OCI-LY3 (cell line): Measurements from ENCODE around the gene CDK7.

ENCODE experiments used
- H2AFZ ChIP-seq: fragments of 200-600, 300-600 bp; shearing (Covaris generic); 2 replicates; pipeline ENCODE4 v1.6.0; 2014; ENCODE audit warnings: antibody characterized with exemption, low read depth, low read length
- H3K27ac ChIP-seq: fragments of 200-600, 300-600 bp; sonication (generic); 2 replicates; pipeline ENCODE4 v1.5.1; 2014; ENCODE audit warnings: mild to moderate bottlenecking, low read length, moderate library complexity, mixed read lengths
- H3K27me3 ChIP-seq: fragments of 200-600, 300-600 bp; sonication (generic); 2 replicates; pipeline ENCODE4 v1.6.1; 2014; ENCODE audit warnings: low read depth, low read length, mixed read lengths
- H3K36me3 ChIP-seq: fragments of 200-600, 300-600 bp; sonication (generic); replicated peaks from 2 replicates; pipeline ENCODE3; 2014; ENCODE audit warnings: low read depth, low read length, mixed read lengths
- H3K4me1 ChIP-seq: fragments of 300-600, 200-600 bp; sonication (generic); 2 replicates; pipeline ENCODE4 v1.6.1; 2014; ENCODE audit warnings: low read length, mixed read lengths
- H3K4me2 ChIP-seq: fragments of 200-600, 300-600 bp; sonication (generic); 2 replicates; pipeline ENCODE4 v1.6.1; 2014; ENCODE audit warnings: low read length, mixed read lengths
- H3K4me3 ChIP-seq: fragments of 300-600, 200-600 bp; sonication (generic); 2 replicates; pipeline ENCODE4 v1.5.1; 2014; ENCODE audit warnings: antibody characterized with exemption, mild to moderate bottlenecking, low read length, moderate library complexity
- H3K79me2 ChIP-seq: fragments of 300-600, 200-600 bp; shearing (Covaris generic); 2 replicates; pipeline ENCODE4 v1.6.1; 2014; ENCODE audit warnings: mild to moderate bottlenecking, low read length, mixed read lengths
- H3K9ac ChIP-seq: fragments of 300-600, 200-600 bp; shearing (Covaris generic); 2 replicates; pipeline ENCODE4 v1.6.0; 2014; ENCODE audit warnings: mild to moderate bottlenecking, low read length, moderate library complexity
- H3K9me3 ChIP-seq: fragments of 200-600, 300-600 bp; shearing (Covaris generic); 2 replicates; pipeline ENCODE4 v1.6.1; 2014; ENCODE audit warnings: low read length, mixed read lengths; ENCODE audit not compliant: insufficient read depth
- H4K20me1 ChIP-seq: fragments of 200-600, 300-600 bp; sonication (generic); 2 replicates; pipeline ENCODE4 v1.6.1; 2016; ENCODE audit warnings: low read length, mixed read lengths; ENCODE audit not compliant: insufficient read depth
- CTCF ChIP-seq: fragments of 200-600, 300-600 bp; sonication (generic); IDR thresholded peaks from 2 replicates; pipeline ENCODE4 v1.5.1; 2014; ENCODE audit warnings: antibody characterized with exemption, low read length, low read depth
- EZH2phosphoT487 ChIP-seq: fragments of 200-600 bp; shearing (Covaris generic); IDR thresholded peaks from 2 replicates; pipeline ENCODE4 v1.6.1; 2018; ENCODE audit warnings: antibody characterized with exemption, mixed run types, low read depth

CDK7 gene

GRCh38 chr5:69288688-69289087, 54.0 kb downstream of the CDK7 start:
- Histone ChIP-seq H3K4me3 (no peak overlapping the region), H3K79me2 (no peaks in the 10 kb centered on the region), H3K27me3 (no peaks in the 10 kb centered on the region), H2AFZ (no peak overlapping the region), H3K27ac (no peak overlapping the region), H3K9me3 (no peaks in the 10 kb centered on the region), H3K4me2 (no peak overlapping the region), H4K20me1 (no peaks in the 10 kb centered on the region), H3K36me3 (no peaks in the 10 kb centered on the region), H3K4me1 (no peaks in the 10 kb centered on the region), H3K9ac (no peak overlapping the region)
- no peak for TF ChIP-seq CTCF
- no peak for TF ChIP-seq EZH2phosphoT487

- no peak overlapping the region for H2AFZ ChIP-seq
- H3K9me3 ChIP-seq: no peaks in the 10 kb centered on the region
These were observed 57.6 kb downstream of the CDK7 start for GRCh38 chr5:69292306-69292705.

GRCh38 chr5:69293882-69294281, 59.2 kb downstream of the CDK7 start:
- no peaks in the 10 kb centered on the region for H3K27me3 ChIP-seq
- no peak overlapping the region for H2AFZ ChIP-seq
- H4K20me1 ChIP-seq: no peaks in the 10 kb centered on the region
- no peak overlapping the region for H3K27ac ChIP-seq
- no peaks in the 10 kb centered on the region for H3K9me3 ChIP-seq
- TF ChIP-seq EZH2phosphoT487 (no peak), CTCF (no peak)
- no peaks in the 10 kb centered on the region for H3K79me2 ChIP-seq
- H3K36me3 ChIP-seq: no peaks in the 10 kb centered on the region
- H3K4me1 ChIP-seq: no peaks in the 10 kb centered on the region
- no peak overlapping the region for H3K4me3 ChIP-seq
- no peak overlapping the region for H3K4me2 ChIP-seq
- no peak overlapping the region for H3K9ac ChIP-seq

More at GRCh38 chr5:69292306-69292705, 57.6 kb downstream of the CDK7 start:
- no peak for TF ChIP-seq EZH2phosphoT487
- TF ChIP-seq CTCF: no peak
- no peak overlapping the region for H3K9ac ChIP-seq
- H3K79me2 ChIP-seq: no peaks in the 10 kb centered on the region
- H3K36me3 ChIP-seq: no peaks in the 10 kb centered on the region
- H3K4me2 ChIP-seq: no peak overlapping the region
- no peaks in the 10 kb centered on the region for H3K27me3 ChIP-seq
- no peaks in the 10 kb centered on the region for H4K20me1 ChIP-seq
- no peak overlapping the region for H3K27ac ChIP-seq
- no peak overlapping the region for H3K4me3 ChIP-seq
- H3K4me1 ChIP-seq: no peaks in the 10 kb centered on the region

- Histone ChIP-seq H3K9ac (no peak overlapping the region), H3K4me3 (no peak overlapping the region), H4K20me1 (no peaks in the 10 kb centered on the region), H3K4me2 (no peak overlapping the region), H3K79me2 (no peaks in the 10 kb centered on the region), H3K4me1 (no peaks in the 10 kb centered on the region), H3K36me3 (no peaks in the 10 kb centered on the region), H3K27me3 (no peaks in the 10 kb centered on the region), H3K9me3 (no peaks in the 10 kb centered on the region), H2AFZ (no peak overlapping the region), H3K27ac (no peak overlapping the region)
- TF ChIP-seq EZH2phosphoT487 (no peak), CTCF (no peak)
These were observed 60.5 kb downstream of the CDK7 start for GRCh38 chr5:69295088-69295754.
